T-cell (primary cell): ENCODE results near the gene TCEA2. TPM values are rescaled to one million over a fixed set of nuclear protein-coding genes. Genes with fewer than 3 reads are reported as not detected.

Source experiments
- ATAC-seq, 4 experiments: fragments of 200-7000 bp in 3 of 4; fragments of 150-1000 bp in 1 of 4; cut with Tn5 transposase; replicated peaks in 1 of 4; 1 replicate in 3 of 4; 2 replicates in 1 of 4; pipeline ENCODE4 v1.10.0; 2021; ENCODE audit warnings: moderate library complexity in 3 of 4, mild to moderate bottlenecking in 2 of 4, moderate number of reproducible peaks in 1 of 4
- CTCF ChIA-PET, 2 donors: fragments of 300-600 bp; sonication (Branson Sonifier 250); formaldehyde crosslinking; loops; one replicate each; lab custom pipeline; 2022; ENCODE audit warnings: antibody characterized with exemption in 2 of 2; lab: Charles Lee
- POLR2A ChIA-PET, 2 donors: fragments of 300-600 bp; sonication (Branson Sonifier 250); formaldehyde crosslinking; loops; one replicate each; lab custom pipeline; 2022; ENCODE audit warnings: antibody characterized with exemption in 2 of 2; lab: Charles Lee
- DNase-seq, 35 experiments: peaks; one replicate each; pipeline versions ENCODE4 v3.0.0 to v3.0.0-alpha.2; 2013 to 2023
- H3K27ac ChIP-seq: one replicate; pipeline ENCODE4 v1.5.1; 2013; ENCODE audit warnings: low read length
- H3K27me3 ChIP-seq, 2 experiments: replicated peaks in 1 of 2; 1 replicate in 1 of 2; 2 replicates in 1 of 2; pipeline versions ENCODE4 v1.6.1 to v1.7.0; 2013; ENCODE audit warnings: low read length in 1 of 2, mixed read lengths in 1 of 2; ENCODE audit not compliant: control insufficient read depth in 2 of 2, insufficient read depth in 2 of 2; ENCODE audit errors: extremely low read depth in 1 of 2
- H3K36me3 ChIP-seq, 2 donors: 1 replicate in 1 of 2; 2 replicates in 1 of 2; pipeline versions ENCODE4 v1.6.1 to v1.7.0; 2013; ENCODE audit warnings: low read length in 1 of 2; ENCODE audit not compliant: control insufficient read depth in 2 of 2, insufficient read depth in 1 of 2; ENCODE audit errors: extremely low read depth in 1 of 2
- H3K4me1 ChIP-seq, 2 experiments: 1 replicate in 1 of 2; 2 replicates in 1 of 2; pipeline versions ENCODE4 v1.6.1 to v1.7.0; 2013; ENCODE audit warnings: low read length in 2 of 2, mixed read lengths in 1 of 2; ENCODE audit not compliant: insufficient read depth in 2 of 2, control insufficient read depth in 1 of 2; ENCODE audit errors: extremely low read depth in 1 of 2
- H3K4me3 ChIP-seq, 2 donors: 1 replicate in 1 of 2; 2 replicates in 1 of 2; pipeline versions ENCODE4 v1.5.1 to v1.7.0; 2013; ENCODE audit warnings: mild to moderate bottlenecking in 2 of 2, low read length in 1 of 2, moderate library complexity in 1 of 2; ENCODE audit not compliant: control insufficient read depth in 1 of 2; ENCODE audit errors: extremely low read depth in 1 of 2
- H3K9me3 ChIP-seq: 2 replicates; pipeline ENCODE4 v1.7.0; 2013
- H3K27ac Mint-ChIP-seq, 2 donors: one replicate each; pipeline ENCODE4 v1.8.0; 2020 to 2021; ENCODE audit warnings: mild to moderate bottlenecking in 2 of 2, mixed read lengths in 2 of 2
- H3K27me3 Mint-ChIP-seq, 2 donors: one replicate each; pipeline ENCODE4 v1.8.0; 2021 to 2022; ENCODE audit warnings: mixed read lengths in 2 of 2
- H3K36me3 Mint-ChIP-seq: one replicate; pipeline ENCODE4 v1.8.0; 2021; ENCODE audit warnings: mixed read lengths
- H3K4me1 Mint-ChIP-seq, 3 donors: one replicate each; pipeline ENCODE4 v1.8.0; 2020 to 2022; ENCODE audit warnings: mixed read lengths in 3 of 3, mild to moderate bottlenecking in 1 of 3
- H3K4me3 Mint-ChIP-seq, 3 donors: one replicate each; pipeline ENCODE4 v1.8.0; 2020 to 2022; ENCODE audit warnings: mild to moderate bottlenecking in 3 of 3, mixed read lengths in 3 of 3, moderate library complexity in 3 of 3
- H3K9me3 Mint-ChIP-seq, 3 donors: one replicate each; pipeline ENCODE4 v1.8.0; 2020 to 2022; ENCODE audit warnings: mixed read lengths in 3 of 3
- WGBS: methylation state at CpG from one replicate; pipeline ENCODE4 v1.1.5; 2013; ENCODE audit warnings: missing lambda C conversion rate; ENCODE audit not compliant: insufficient coverage; 5-methylcytosine and 5-hydroxymethylcytosine counted together
- total RNA-seq, 35 experiments: library from RNA in 6 of 35; stranded (reverse) in 6 of 35; fragments of 120-200 nt in 1 of 35; gene quantifications; one replicate each; pipeline versions ENCODE4 v1.2.1 to v1.2.4 and lab custom pipeline; 2013 to 2026

The TCEA2 gene
- total RNA-seq, 5 donors from 2014 or later (not counting 1 experiment from before 2014, with no cell fraction given), result 25.8 to 49.7 (median 40.1) TPM

GRCh38 chr20:64070244-64070993, 7.4 kb downstream of the TCEA2 start:
- peaks cover 9 to 32% of the 10 kb centered on the region in 2 donors for H3K36me3 ChIP-seq
- peaks cover 21 to 46% (median 25%) of the 10 kb centered on the region in 3 donors for H3K4me1 Mint-ChIP-seq
- no peaks in the 10 kb centered on the region for H3K27me3 ChIP-seq
- peaks cover 10 to 60% of the 10 kb centered on the region in 2 experiments for H3K4me1 ChIP-seq
- POLR2A ChIA-PET, result no interaction called here
- ATAC-seq, result no peak
- no peak overlapping the region for H3K4me3 ChIP-seq
- H3K36me3 Mint-ChIP-seq, result peaks cover 2% of the 10 kb centered on the region
- H3K9me3 Mint-ChIP-seq, result no peaks in the 10 kb centered on the region
- no peak for DNase-seq
- 89% methylated on average over 24 of the region's 31 CpGs for WGBS
- peak overlapping the region in 1 of 2 donors; percentile 19 for H3K27ac Mint-ChIP-seq
- no peaks in the 10 kb centered on the region for H3K9me3 ChIP-seq
- no peaks in the 10 kb centered on the region for H3K27me3 Mint-ChIP-seq
- no peak overlapping the region for H3K4me3 Mint-ChIP-seq
- no peak overlapping the region for H3K27ac ChIP-seq
- CTCF ChIA-PET, result no interaction called here

- H3K27me3 Mint-ChIP-seq, result no peaks in the 10 kb centered on the region
- 85% methylated on average over 19 of the region's 30 CpGs for WGBS
- DNase-seq (no peak), ATAC-seq (no peak)
- peak overlapping the region in 1 of 2 donors; percentile 66 for H3K27ac Mint-ChIP-seq
- no peaks in the 10 kb centered on the region for H3K9me3 ChIP-seq
- no peak overlapping the region for H3K27ac ChIP-seq
- peaks cover 3% of the 10 kb centered on the region for H3K36me3 Mint-ChIP-seq
- H3K4me3 Mint-ChIP-seq, result no peak overlapping the region
- no peak overlapping the region for H3K4me3 ChIP-seq
- H3K9me3 Mint-ChIP-seq, result no peaks in the 10 kb centered on the region
- H3K4me1 ChIP-seq, result peaks cover 3 to 56% of the 10 kb centered on the region in 2 experiments
- peaks cover 9 to 41% of the 10 kb centered on the region in 2 donors for H3K36me3 ChIP-seq
- H3K4me1 Mint-ChIP-seq, result peaks cover 14 to 39% (median 17%) of the 10 kb centered on the region in 3 donors
- no peaks in the 10 kb centered on the region for H3K27me3 ChIP-seq
- POLR2A ChIA-PET, result no interaction called here
- CTCF ChIA-PET, result interaction anchor here in 1 of 2 donors (0.5 kb wide), 1 partner anchor 551 kb away, joined by 3 read pairs; no protein-coding TSS in a partner anchor
Observed at GRCh38 chr20:64071341-64072332, 8.6 kb downstream of the TCEA2 start.

DNA sequence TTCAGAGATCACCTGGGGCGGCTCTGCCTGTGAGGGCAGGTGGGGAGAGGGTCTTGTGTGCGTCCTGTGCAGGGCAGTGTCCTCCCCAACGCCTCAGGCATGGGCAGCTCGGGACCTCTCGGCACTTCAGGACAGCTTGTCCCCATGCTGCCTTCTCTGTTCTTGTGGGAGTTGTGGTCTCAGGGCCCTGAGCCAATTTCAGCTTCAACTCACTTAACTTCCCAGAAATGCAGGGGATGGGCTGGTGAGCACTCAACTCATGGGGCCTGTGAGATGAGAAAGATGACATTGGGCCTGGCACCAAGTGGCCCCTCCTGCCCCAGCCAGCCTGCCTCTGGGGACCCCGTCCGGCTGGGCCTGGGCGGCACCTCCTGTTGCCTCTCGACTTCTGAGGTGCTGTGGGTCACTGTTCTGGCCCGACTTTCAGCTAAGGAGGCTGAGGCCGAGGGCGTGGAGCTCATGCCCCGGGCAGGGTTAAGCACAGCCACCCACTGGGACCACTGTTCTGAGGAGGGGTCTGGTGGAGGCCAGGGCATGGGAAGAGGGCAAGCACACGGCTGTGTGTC, 9.6 kb downstream of the TCEA2 start:
- no peak overlapping the region for H3K27ac Mint-ChIP-seq

DNA sequence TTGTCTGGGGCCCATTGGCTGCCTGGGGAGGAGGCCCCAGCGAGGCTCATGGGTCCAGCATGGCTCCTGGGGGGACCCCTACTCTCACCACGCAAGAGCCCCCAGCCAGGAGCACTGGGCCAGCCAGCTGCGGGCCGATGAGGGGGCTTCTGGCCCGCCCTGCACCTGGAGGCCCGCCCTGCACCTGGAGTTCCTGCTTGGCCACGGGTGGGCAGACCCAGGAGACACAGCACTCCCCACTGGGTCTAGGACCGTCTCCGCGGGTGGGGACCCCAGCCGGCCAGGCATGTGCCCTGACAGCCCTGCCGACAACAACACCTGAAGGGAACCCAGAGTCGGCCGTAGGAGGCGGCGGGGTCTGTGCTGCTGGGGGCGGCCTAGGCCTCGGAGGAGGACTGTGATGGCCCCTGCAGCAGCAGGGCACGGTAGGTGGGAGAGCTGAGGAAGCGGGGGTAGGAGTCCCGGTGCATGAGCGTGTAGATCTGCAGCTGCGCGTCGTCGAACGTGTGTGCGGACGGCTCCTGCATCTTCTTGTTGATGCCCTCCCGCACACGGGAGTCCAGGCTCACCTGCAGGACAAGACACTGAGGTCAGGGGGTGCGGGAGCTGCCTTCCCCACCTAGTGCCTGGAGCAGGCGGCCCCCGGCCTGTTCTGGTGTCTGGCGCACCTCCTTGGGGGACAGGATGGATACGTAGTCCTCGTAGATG, 10.6 kb downstream of the TCEA2 start:
- H3K36me3 ChIP-seq, result peaks cover 9 to 42% of the 10 kb centered on the region in 2 donors
- Mint-ChIP-seq H3K36me3 (peaks cover 3% of the 10 kb centered on the region), H3K4me1 (peaks cover 13 to 34% (median 18%) of the 10 kb centered on the region in 3 donors), H3K27ac (no peak overlapping the region), H3K27me3 (no peaks in the 10 kb centered on the region), H3K4me3 (no peak overlapping the region), H3K9me3 (no peaks in the 10 kb centered on the region)
- ATAC-seq (no peak), DNase-seq (no peak)
- no peak overlapping the region for H3K27ac ChIP-seq
- WGBS, result 96% methylated on average over 32 of the region's 37 CpGs
- H3K4me1 ChIP-seq, result peaks cover 8 to 56% of the 10 kb centered on the region in 2 experiments
- no peak overlapping the region for H3K4me3 ChIP-seq
- no peaks in the 10 kb centered on the region for H3K9me3 ChIP-seq
- ChIA-PET POLR2A (no interaction called here), CTCF (no interaction called here)
- no peaks in the 10 kb centered on the region for H3K27me3 ChIP-seq

More for the DNA sequence above, 9.6 kb downstream of the TCEA2 start:
- Histone ChIP-seq H3K27me3 (no peaks in the 10 kb centered on the region), H3K4me3 (no peak overlapping the region), H3K9me3 (no peaks in the 10 kb centered on the region), H3K4me1 (peaks cover 8 to 56% of the 10 kb centered on the region in 2 experiments), H3K27ac (no peak overlapping the region), H3K36me3 (peaks cover 9 to 42% of the 10 kb centered on the region in 2 donors)
- Mint-ChIP-seq H3K4me3 (no peak overlapping the region), H3K9me3 (no peaks in the 10 kb centered on the region), H3K36me3 (peaks cover 3% of the 10 kb centered on the region), H3K4me1 (peaks cover 9 to 36% (median 13%) of the 10 kb centered on the region in 3 donors), H3K27me3 (no peaks in the 10 kb centered on the region)
- ChIA-PET CTCF (no interaction called here), POLR2A (no interaction called here)
- 89% methylated on average over 8 of the region's 14 CpGs for WGBS
- no peak for ATAC-seq
- no peak for DNase-seq

DNA sequence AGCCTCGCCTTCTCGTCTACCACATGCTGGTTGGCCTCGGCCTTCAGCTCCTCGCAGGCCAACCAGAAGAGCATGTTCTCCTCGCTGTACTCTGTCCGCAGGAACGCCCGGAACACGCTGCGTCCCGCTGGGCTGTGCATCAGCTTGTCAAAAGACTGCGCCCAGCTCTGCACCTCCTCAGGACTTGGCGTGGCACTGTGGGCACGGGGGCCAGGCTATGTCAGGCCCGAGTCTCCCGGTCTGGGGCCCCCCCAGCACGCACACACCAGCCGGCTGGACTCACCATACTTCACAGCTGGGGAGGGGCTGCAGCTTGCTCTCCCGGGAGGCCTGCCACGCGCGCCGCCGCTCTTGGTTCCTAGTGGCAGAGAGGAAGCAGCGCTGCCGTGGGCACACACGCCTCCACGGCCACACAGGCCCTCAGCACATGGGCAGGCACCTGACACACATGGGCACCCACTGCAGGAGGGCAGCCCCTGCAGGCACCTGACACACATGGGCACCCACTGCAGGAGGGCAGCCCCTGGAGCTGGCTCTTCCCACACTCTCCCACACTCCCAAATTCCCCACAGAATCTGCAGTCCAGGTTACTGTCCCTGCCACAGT, 11.3 kb downstream of the TCEA2 start:
- Mint-ChIP-seq H3K9me3 (no peaks in the 10 kb centered on the region), H3K27me3 (no peaks in the 10 kb centered on the region), H3K4me1 (peaks cover 13 to 32% (median 22%) of the 10 kb centered on the region in 3 donors), H3K4me3 (no peak overlapping the region), H3K36me3 (peaks cover 3% of the 10 kb centered on the region), H3K27ac (peak overlapping the region in 1 of 2 donors; percentile 27)
- Histone ChIP-seq H3K4me1 (peaks cover 8 to 56% of the 10 kb centered on the region in 2 experiments), H3K27ac (no peak overlapping the region), H3K36me3 (peaks cover 9 to 42% of the 10 kb centered on the region in 2 donors), H3K27me3 (no peaks in the 10 kb centered on the region), H3K4me3 (no peak overlapping the region), H3K9me3 (no peaks in the 10 kb centered on the region)
- DNase-seq, result no peak
- ATAC-seq, result no peak
- WGBS, result 94% methylated on average over 27 of the region's 28 CpGs
- POLR2A ChIA-PET, result no interaction called here
- CTCF ChIA-PET, result no interaction called here
